Neuronal stem cell (in vitro differentiated cells): ENCODE measurements around the gene SIDT2.

Source experiments
- DNase-seq: peaks from one replicate; pipeline ENCODE4 v3.0.0-alpha.2; 2013; ENCODE audit warnings: low spot score
- H2AFZ ChIP-seq: one replicate; pipeline ENCODE4 v1.6.1; 2013; ENCODE audit warnings: mild to moderate bottlenecking, low read length, inconsistent platforms
- H2AK5ac ChIP-seq: 2 replicates; pipeline ENCODE4 v1.6.1; 2013; ENCODE audit warnings: low read depth, mild to moderate bottlenecking, inconsistent platforms, low read length, moderate library complexity, mixed read lengths
- H2BK120ac ChIP-seq: 2 replicates; pipeline ENCODE4 v1.6.1; 2013; ENCODE audit warnings: low read depth, mild to moderate bottlenecking, inconsistent platforms, low read length, moderate library complexity, mixed read lengths
- H2BK12ac ChIP-seq: one replicate; pipeline ENCODE4 v1.6.1; 2013; ENCODE audit warnings: low read length, inconsistent platforms
- H2BK15ac ChIP-seq: 2 replicates; pipeline ENCODE4 v1.6.1; 2013; ENCODE audit warnings: mild to moderate bottlenecking, low read length, inconsistent platforms, mixed read lengths
- H2BK5ac ChIP-seq: one replicate; pipeline ENCODE4 v1.6.1; 2013; ENCODE audit warnings: inconsistent platforms, mild to moderate bottlenecking, low read length, moderate library complexity
- H3K14ac ChIP-seq: one replicate; pipeline ENCODE4 v1.6.1; 2013; ENCODE audit warnings: low read length, inconsistent platforms
- H3K18ac ChIP-seq: 2 replicates; pipeline ENCODE4 v1.6.1; 2013; ENCODE audit warnings: low read length, inconsistent platforms
- H3K23ac ChIP-seq: 2 replicates; pipeline ENCODE4 v1.6.1; 2013; ENCODE audit warnings: low read depth, mild to moderate bottlenecking, mixed read lengths, low read length, inconsistent platforms; ENCODE audit not compliant: poor library complexity
- H3K27ac ChIP-seq: replicated peaks from 3 replicates; pipeline ENCODE4 v1.5.1; 2013; ENCODE audit warnings: low read length, inconsistent platforms
- H3K27me3 ChIP-seq, 3 experiments: 2 replicates each; pipeline ENCODE4 v1.6.1; 2013; ENCODE audit warnings: low read length in 3 of 3, mild to moderate bottlenecking in 2 of 3, inconsistent platforms in 1 of 3, low read depth in 1 of 3, mixed read lengths in 1 of 3, moderate library complexity in 1 of 3; ENCODE audit not compliant: control insufficient read depth in 3 of 3, insufficient read depth in 3 of 3
- H3K36me3 ChIP-seq, 2 donors: replicated peaks in 1 of 2; 2 replicates each; pipeline ENCODE4 v1.6.1; 2013; ENCODE audit warnings: low read length in 2 of 2; ENCODE audit not compliant: control insufficient read depth in 2 of 2, insufficient read depth in 2 of 2
- H3K4ac ChIP-seq: 2 replicates; pipeline ENCODE4 v1.6.1; 2013; ENCODE audit warnings: inconsistent platforms, mild to moderate bottlenecking, low read length, moderate library complexity
- H3K4me1 ChIP-seq, 2 donors: 1 replicate in 1 of 2; 2 replicates in 1 of 2; pipeline ENCODE4 v1.6.1; 2013; ENCODE audit warnings: low read length in 2 of 2, low read depth in 1 of 2; ENCODE audit not compliant: control insufficient read depth in 2 of 2, insufficient read depth in 1 of 2
- H3K4me2 ChIP-seq: one replicate; pipeline ENCODE4 v1.6.1; 2013; ENCODE audit warnings: mild to moderate bottlenecking, low read length, inconsistent platforms; ENCODE audit not compliant: insufficient read depth, poor library complexity, severe bottlenecking
- H3K4me3 ChIP-seq, 2 donors: 2 replicates each; pipeline ENCODE4 v1.5.1; 2013; ENCODE audit warnings: low read length in 2 of 2, mild to moderate bottlenecking in 2 of 2, inconsistent platforms in 1 of 2, moderate library complexity in 1 of 2
- H3K79me1 ChIP-seq: one replicate; pipeline ENCODE4 v1.6.1; 2013; ENCODE audit warnings: low read depth, mild to moderate bottlenecking, inconsistent platforms, low read length, moderate library complexity
- H3K9ac ChIP-seq: one replicate; pipeline ENCODE4 v1.6.1; 2013; ENCODE audit warnings: mild to moderate bottlenecking, low read depth, low read length, inconsistent platforms; ENCODE audit not compliant: poor library complexity
- H3K9me3 ChIP-seq, 2 donors: replicated peaks in 1 of 2; 2 replicates each; pipeline versions ENCODE3 to v1.6.1; 2013; ENCODE audit warnings: low read length in 2 of 2, mild to moderate bottlenecking in 2 of 2, inconsistent platforms in 1 of 2, low read depth in 1 of 2, mixed read lengths in 1 of 2, moderate library complexity in 1 of 2; ENCODE audit not compliant: control insufficient read depth in 2 of 2, insufficient read depth in 1 of 2
- H4K8ac ChIP-seq: one replicate; pipeline ENCODE4 v1.6.1; 2013; ENCODE audit warnings: low read depth, mild to moderate bottlenecking, inconsistent platforms, low read length, moderate library complexity
- H4K91ac ChIP-seq: one replicate; pipeline ENCODE4 v1.6.1; 2013; ENCODE audit warnings: low read length, low read depth, mild to moderate bottlenecking, inconsistent platforms; ENCODE audit not compliant: poor library complexity
- WGBS, 2 donors: extraction: QIAGEN DNeasy Blood & Tissue Kit; methylation state at CpG; one replicate each; pipeline ENCODE4 v1.1.7; 2013; ENCODE audit warnings: missing lambda C conversion rate in 2 of 2, mixed read lengths in 1 of 2; ENCODE audit not compliant: insufficient read length in 2 of 2, insufficient replicate concordance in 1 of 2; ENCODE audit errors: extremely low coverage in 2 of 2; 5-methylcytosine and 5-hydroxymethylcytosine counted together

Gene SIDT2

DNA sequence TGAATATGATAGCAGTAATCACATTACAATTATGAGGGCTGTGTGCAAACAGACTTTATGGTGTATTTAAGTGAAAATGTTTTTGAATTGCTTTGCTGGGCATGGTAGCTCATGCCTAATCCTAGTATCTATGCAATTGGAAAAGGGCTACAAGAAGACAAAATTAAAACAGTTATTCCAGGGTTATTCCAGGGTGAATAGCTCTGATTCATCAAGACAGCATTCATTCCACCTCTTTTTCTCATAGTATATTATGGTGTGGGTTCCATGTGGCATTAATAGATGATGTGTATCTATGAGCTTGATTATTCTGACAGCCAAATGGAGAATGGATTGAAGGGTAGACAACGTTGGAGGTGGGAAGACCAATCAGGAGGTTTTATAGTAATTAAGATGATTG is 12.1 kb upstream of the SIDT2 start:
- Histone ChIP-seq H3K79me1 (no peaks in the 10 kb centered on the region), H2AK5ac (no peak overlapping the region), H2BK5ac (no peak overlapping the region), H2BK12ac (no peak overlapping the region), H3K4me3 (no peak overlapping the region), H4K91ac (no peak overlapping the region), H3K23ac (no peak overlapping the region), H4K8ac (no peak overlapping the region), H3K36me3 (peaks cover 19 to 94% of the 10 kb centered on the region in 2 donors), H3K27me3 (no peaks in the 10 kb centered on the region), H3K4me2 (no peak overlapping the region), H2BK120ac (no peak overlapping the region), H2AFZ (no peak overlapping the region), H3K14ac (no peak overlapping the region), H3K18ac (no peak overlapping the region), H3K27ac (no peak overlapping the region), H2BK15ac (no peak overlapping the region), H3K4ac (no peak overlapping the region), H3K4me1 (peaks cover 0 to under 1% of the 10 kb centered on the region in 2 donors), H3K9ac (no peak overlapping the region), H3K9me3 (no peaks in the 10 kb centered on the region)
- no CpG with 5 or more reads among the region's 1 CpG for WGBS, 2 donors
- DNase-seq = no peak

DNA sequence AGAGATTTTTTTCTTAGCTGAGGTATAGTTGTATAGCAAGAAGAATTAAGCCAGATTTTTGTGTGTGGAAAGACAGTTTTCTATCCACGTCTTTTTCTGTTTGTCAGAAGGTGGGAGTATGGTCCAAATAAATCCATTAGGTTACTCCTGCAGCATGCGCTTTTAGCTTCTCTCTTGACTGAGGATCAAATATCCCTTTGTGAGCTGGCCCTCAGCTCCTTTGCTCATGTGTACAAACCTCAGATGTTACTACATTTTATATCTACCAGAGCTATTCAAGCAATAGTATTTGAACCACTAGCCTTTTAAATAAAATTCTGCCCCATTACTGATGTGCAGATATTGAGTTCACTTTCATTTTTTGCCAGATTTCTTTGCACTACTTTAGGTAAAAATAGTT is 8.8 kb upstream of the SIDT2 start:
- H3K4me1 ChIP-seq = peaks cover 5 to 6% of the 10 kb centered on the region in 2 donors
- no peaks in the 10 kb centered on the region for H3K79me1 ChIP-seq
- H2BK15ac ChIP-seq = no peak overlapping the region
- no peak for DNase-seq
- no peak overlapping the region for H2BK5ac ChIP-seq
- no peak overlapping the region for H3K14ac ChIP-seq
- no peak overlapping the region for H2BK12ac ChIP-seq
- no peak overlapping the region for H4K91ac ChIP-seq
- no peak overlapping the region for H2AFZ ChIP-seq
- no CpG with 5 or more reads among the region's 2 CpGs for WGBS, 2 donors
- H2BK120ac ChIP-seq = no peak overlapping the region
- H3K36me3 ChIP-seq = peaks cover 11 to 72% of the 10 kb centered on the region in 2 donors
- no peak overlapping the region for H3K9ac ChIP-seq
- no peak overlapping the region for H4K8ac ChIP-seq
- H3K27me3 ChIP-seq = no peaks in the 10 kb centered on the region
- no peak overlapping the region for H2AK5ac ChIP-seq
- no peak overlapping the region for H3K23ac ChIP-seq
- H3K27ac ChIP-seq = no peak overlapping the region
- H3K4ac ChIP-seq = no peak overlapping the region
- no peaks in the 10 kb centered on the region for H3K9me3 ChIP-seq
- H3K18ac ChIP-seq = no peak overlapping the region
- no peak overlapping the region for H3K4me2 ChIP-seq
- H3K4me3 ChIP-seq = no peak overlapping the region

DNA sequence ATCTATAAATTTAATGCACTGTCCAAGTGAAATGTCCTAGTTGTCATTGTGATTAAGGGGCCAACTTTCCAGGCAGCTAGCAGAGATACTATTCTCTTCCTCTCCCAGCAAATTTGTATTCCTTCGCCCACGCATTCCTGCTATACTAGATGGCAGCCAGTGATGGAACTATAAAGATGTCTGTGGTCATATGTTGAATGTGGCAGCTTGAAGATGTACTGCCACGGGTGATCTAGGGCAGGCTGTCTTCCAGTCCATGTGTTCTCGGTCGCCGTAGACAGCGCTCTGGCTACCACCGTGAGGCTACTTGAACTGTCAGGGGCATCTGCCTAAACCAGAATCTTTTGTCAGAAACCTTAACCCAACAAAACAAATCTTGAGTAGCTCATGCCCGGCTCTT is 8.3 kb upstream of the SIDT2 start:
- DNase-seq = no peak
- Histone ChIP-seq H4K91ac (no peak overlapping the region), H2BK5ac (no peak overlapping the region), H3K4me2 (no peak overlapping the region), H3K27me3 (no peaks in the 10 kb centered on the region), H2BK120ac (no peak overlapping the region), H3K79me1 (no peaks in the 10 kb centered on the region), H3K14ac (no peak overlapping the region), H3K23ac (no peak overlapping the region), H4K8ac (no peak overlapping the region), H2BK12ac (no peak overlapping the region), H3K9ac (no peak overlapping the region), H3K4ac (no peak overlapping the region), H2AK5ac (no peak overlapping the region), H3K36me3 (peaks cover 11 to 70% of the 10 kb centered on the region in 2 donors), H3K4me1 (peaks cover 5 to 10% of the 10 kb centered on the region in 2 donors), H3K9me3 (no peaks in the 10 kb centered on the region), H3K27ac (no peak overlapping the region), H2AFZ (no peak overlapping the region), H2BK15ac (no peak overlapping the region), H3K4me3 (no peak overlapping the region), H3K18ac (no peak overlapping the region)
- WGBS, 2 donors = no CpG with 5 or more reads among the region's 9 CpGs

DNA sequence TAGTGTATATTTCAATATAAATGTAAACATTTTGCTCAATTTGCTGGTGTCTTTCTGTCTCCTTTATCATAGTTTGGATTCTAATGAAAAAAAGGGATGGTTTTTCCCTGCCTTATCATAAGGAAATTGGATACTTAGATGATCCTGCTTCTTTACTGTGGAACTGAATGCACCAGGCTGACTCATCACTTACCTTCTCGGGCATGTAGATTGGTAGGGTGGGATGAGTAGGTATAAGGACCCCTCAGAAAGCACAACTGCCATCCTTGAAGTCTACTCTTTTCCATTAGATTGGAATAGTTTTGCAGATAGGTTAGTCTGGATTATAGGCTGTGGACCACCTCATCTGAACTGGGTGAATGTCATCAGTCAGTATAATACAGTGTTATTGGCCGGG is 7.5 kb upstream of the SIDT2 start:
- no peaks in the 10 kb centered on the region for H3K9me3 ChIP-seq
- H2BK15ac ChIP-seq = no peak overlapping the region
- no peak overlapping the region for H2BK5ac ChIP-seq
- H2AFZ ChIP-seq = no peak overlapping the region
- no peaks in the 10 kb centered on the region for H3K79me1 ChIP-seq
- H2AK5ac ChIP-seq = no peak overlapping the region
- WGBS, 2 donors = no CpG with 5 or more reads among the region's 2 CpGs
- no peak overlapping the region for H3K4ac ChIP-seq
- DNase-seq = no peak
- no peak overlapping the region for H4K91ac ChIP-seq
- H3K4me1 ChIP-seq = peaks cover 5 to 10% of the 10 kb centered on the region in 2 donors
- peaks cover 11 to 62% of the 10 kb centered on the region in 2 donors for H3K36me3 ChIP-seq
- no peak overlapping the region for H3K23ac ChIP-seq
- H3K4me2 ChIP-seq = no peak overlapping the region
- no peak overlapping the region for H3K4me3 ChIP-seq
- H4K8ac ChIP-seq = no peak overlapping the region
- H3K18ac ChIP-seq = no peak overlapping the region
- H3K9ac ChIP-seq = no peak overlapping the region
- H3K14ac ChIP-seq = no peak overlapping the region
- no peak overlapping the region for H2BK120ac ChIP-seq
- H3K27me3 ChIP-seq = no peaks in the 10 kb centered on the region
- H2BK12ac ChIP-seq = no peak overlapping the region
- no peak overlapping the region for H3K27ac ChIP-seq
